PC-9 (cell line): Measurements from ENCODE around the gene RXYLT1. TPM values are rescaled to one million over a fixed set of nuclear protein-coding genes. Genes with fewer than 3 reads are reported as not detected.
A peak's percentile ranks its signal among the peaks of the same experiment; 100 is the strongest.

Experiments
- BruUV-seq: library from RNA; stranded (reverse); fragments of 400-500 nt; replicated peaks from 2 replicates; lab custom pipeline; 2021; lab: Mats Ljungman, UMichigan
- CTCF ChIA-PET: fragments of 300-600 bp; sonication (Branson Sonifier 250); formaldehyde crosslinking; loops from one replicate; lab custom pipeline; 2022; ENCODE audit warnings: antibody characterized with exemption; lab: Charles Lee
- POLR2A ChIA-PET: fragments of 300-600 bp; sonication (Branson Sonifier 250); formaldehyde crosslinking; loops from one replicate; lab custom pipeline; 2022; ENCODE audit warnings: antibody characterized with exemption; ENCODE audit not compliant: unreplicated experiment; lab: Charles Lee
- DNase-seq, 2 experiments: peaks; one replicate each; pipeline versions ENCODE4 v3.0.0 to v3.0.0-alpha.2; 2015 to 2022; ENCODE audit warnings: mixed read lengths in 1 of 2
- H2AFZ ChIP-seq: fragments of 200-600 bp; sonication (generic); 2 replicates; pipeline ENCODE4 v1.8.1; 2017; ENCODE audit warnings: antibody characterized with exemption
- H3F3A ChIP-seq: fragments of 200-600 bp; sonication (generic); 2 replicates; pipeline ENCODE4 v1.8.1; 2017; ENCODE audit warnings: antibody characterized with exemption, mild to moderate bottlenecking, low read depth; ENCODE audit not compliant: insufficient read depth
- H3K27ac ChIP-seq: fragments of 200-600 bp; sonication (generic); 2 replicates; pipeline ENCODE4 v1.6.1; 2016; ENCODE audit warnings: mixed run types
- H3K27me3 ChIP-seq: fragments of 200-600 bp; sonication (generic); 2 replicates; pipeline ENCODE4 v1.6.1; 2016; ENCODE audit warnings: low read depth, mixed run types; ENCODE audit not compliant: insufficient read depth
- H3K36me3 ChIP-seq: fragments of 200-600 bp; sonication (generic); 2 replicates; pipeline ENCODE4 v1.6.1; 2016; ENCODE audit warnings: low read depth, mixed run types
- H3K4me1 ChIP-seq: fragments of 200-600 bp; sonication (generic); replicated peaks from 2 replicates; pipeline ENCODE4 v1.6.1; 2016; ENCODE audit warnings: mixed run types; ENCODE audit not compliant: insufficient read depth
- H3K4me2 ChIP-seq: fragments of 200-600 bp; sonication (generic); 2 replicates; pipeline ENCODE4 v1.6.1; 2017; ENCODE audit warnings: mixed run types
- H3K4me3 ChIP-seq: fragments of 200-600 bp; sonication (generic); 2 replicates; pipeline ENCODE4 v1.6.1; 2016; ENCODE audit warnings: mixed run types
- H3K79me2 ChIP-seq: fragments of 200-600 bp; sonication (generic); 2 replicates; pipeline ENCODE4 v1.6.1; 2017; ENCODE audit warnings: low read depth, mixed run types
- H3K9me2 ChIP-seq: fragments of 200-600 bp; sonication (generic); 2 replicates; pipeline ENCODE4 v1.8.1; 2017; ENCODE audit warnings: mild to moderate bottlenecking; ENCODE audit not compliant: insufficient read depth
- H3K9me3 ChIP-seq: fragments of 200-600 bp; sonication (generic); 2 replicates; pipeline ENCODE4 v1.8.1; 2016; ENCODE audit warnings: low read depth; ENCODE audit not compliant: insufficient read depth
- H4K20me1 ChIP-seq: fragments of 200-600 bp; sonication (generic); 2 replicates; pipeline ENCODE4 v1.8.1; 2017; ENCODE audit not compliant: insufficient read depth
- EZH2 ChIP-seq: fragments of 200-600 bp; sonication (generic); IDR thresholded peaks from 2 replicates; pipeline ENCODE4 v1.8.0; 2017; ENCODE audit warnings: antibody characterized with exemption, low read depth
- intact Hi-C: fragments of 100-400 bp; cut with micrococcal nuclease; formaldehyde crosslinking; loops from one replicate; pipeline ENCODE4 v1.10.0; 2022; ENCODE audit not compliant: unreplicated experiment
- total RNA-seq: library from RNA; stranded (reverse); gene quantifications from 2 replicates; pipeline ENCODE4 v1.2.3, GENCODE V29; 2021
- TF ChIP-seq, protein P1 (sequence below): fragments of 200-600 bp; sonication (generic); conservative IDR thresholded peaks from 2 replicates; pipeline ENCODE4 v1.6.1; 2017; ENCODE audit warnings: mixed run types, antibody characterized with exemption, mild to moderate bottlenecking, moderate library complexity

The RXYLT1 gene
- total RNA-seq, 1 experiment from 2014 or later: 12.2 TPM

DNA sequence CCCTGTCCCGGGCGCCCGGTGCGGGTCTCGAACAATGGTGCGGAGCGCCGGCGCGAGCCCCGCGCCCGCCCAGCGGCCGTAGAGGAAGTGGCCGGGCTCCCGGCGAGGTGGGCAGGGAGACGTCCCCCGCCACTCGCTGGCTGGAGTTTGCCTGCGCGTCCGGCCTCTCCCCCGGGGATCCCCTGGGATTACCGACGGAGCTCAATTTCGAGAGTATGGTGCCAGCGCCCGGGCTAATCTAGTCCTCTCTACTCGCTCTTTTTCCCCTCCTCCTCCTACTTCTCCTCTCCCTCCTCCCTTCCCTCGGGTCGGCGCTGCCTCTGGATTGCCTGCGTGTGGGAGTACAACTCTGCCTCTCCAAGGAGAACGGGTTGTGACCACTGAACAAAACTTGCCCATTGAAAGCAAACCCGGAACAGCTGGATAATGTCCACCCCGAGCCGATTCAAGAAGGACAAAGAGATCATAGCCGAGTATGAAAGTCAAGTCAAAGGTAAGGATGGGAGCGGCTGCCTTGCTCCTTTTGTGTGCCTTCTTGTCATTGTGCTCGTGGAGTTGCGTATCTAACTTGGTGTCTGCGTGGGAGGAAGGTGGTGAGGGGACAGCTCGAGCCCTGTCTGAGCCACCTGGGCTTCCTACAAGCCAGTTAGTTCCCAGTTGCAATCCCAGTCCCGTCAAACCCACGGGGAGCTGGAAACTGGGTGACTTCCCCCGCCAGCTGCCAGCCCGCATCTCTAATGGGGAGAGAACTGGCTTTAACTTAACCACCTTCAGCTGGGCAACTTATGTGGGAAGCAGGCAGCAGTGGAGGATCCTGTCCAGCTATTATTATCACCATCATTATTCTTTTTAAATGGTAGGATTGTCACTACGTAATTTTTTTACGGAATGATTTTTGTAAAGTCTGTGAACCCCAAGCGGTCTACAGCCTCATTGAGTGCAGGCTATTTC, 65.0 kb downstream of the RXYLT1 start, which contains the start of gene SRGAP1:
Gene SRGAP1 (plus strand): TSS at position 310 of the 951 bp plus-strand sequence. CDS start 117 bp downstream, at position 427.
- Histone ChIP-seq H2AFZ (peak within 1 kb of the TSS; percentile 85), H3K9me2 (no peaks in the 10 kb centered on the region), H3K79me2 (peaks cover 55% of the 10 kb centered on the region), H3F3A (peaks cover 16% of the 10 kb centered on the region), H3K27ac (peak within 1 kb of the TSS; percentile 65), H3K4me3 (peak within 1 kb of the TSS; percentile 97), H3K36me3 (no peaks in the 10 kb centered on the region), H4K20me1 (no peaks in the 10 kb centered on the region), H3K27me3 (no peaks in the 10 kb centered on the region), H3K4me1 (peaks cover 37% of the 10 kb centered on the region), H3K9me3 (no peaks in the 10 kb centered on the region), H3K4me2 (peak within 1 kb of the TSS; percentile 85)
- DNase-seq: peak in 1 of 2 experiments; percentile 58
- ChIA-PET CTCF (interaction anchor here (0.7 to 1.8 kb wide), 5 partner anchors 15 to 410 kb away, joined by 3 to 8 read pairs (median 3); partner anchors contain the start of gene KICS2), POLR2A (interaction anchor here (0.5 to 0.6 kb wide), 2 partner anchors 19 to 71 kb away, joined by 4 read pairs; no protein-coding TSS in a partner anchor)
- TSS peak; percentile 48 for BruUV-seq
- intact Hi-C loops: loop anchor here (1.0 to 10.0 kb wide), 9 partner anchors 58 to 412 kb away; no protein-coding TSS in a partner anchor
- no peak for TF ChIP-seq EZH2
- TF ChIP-seq, protein P1, sequence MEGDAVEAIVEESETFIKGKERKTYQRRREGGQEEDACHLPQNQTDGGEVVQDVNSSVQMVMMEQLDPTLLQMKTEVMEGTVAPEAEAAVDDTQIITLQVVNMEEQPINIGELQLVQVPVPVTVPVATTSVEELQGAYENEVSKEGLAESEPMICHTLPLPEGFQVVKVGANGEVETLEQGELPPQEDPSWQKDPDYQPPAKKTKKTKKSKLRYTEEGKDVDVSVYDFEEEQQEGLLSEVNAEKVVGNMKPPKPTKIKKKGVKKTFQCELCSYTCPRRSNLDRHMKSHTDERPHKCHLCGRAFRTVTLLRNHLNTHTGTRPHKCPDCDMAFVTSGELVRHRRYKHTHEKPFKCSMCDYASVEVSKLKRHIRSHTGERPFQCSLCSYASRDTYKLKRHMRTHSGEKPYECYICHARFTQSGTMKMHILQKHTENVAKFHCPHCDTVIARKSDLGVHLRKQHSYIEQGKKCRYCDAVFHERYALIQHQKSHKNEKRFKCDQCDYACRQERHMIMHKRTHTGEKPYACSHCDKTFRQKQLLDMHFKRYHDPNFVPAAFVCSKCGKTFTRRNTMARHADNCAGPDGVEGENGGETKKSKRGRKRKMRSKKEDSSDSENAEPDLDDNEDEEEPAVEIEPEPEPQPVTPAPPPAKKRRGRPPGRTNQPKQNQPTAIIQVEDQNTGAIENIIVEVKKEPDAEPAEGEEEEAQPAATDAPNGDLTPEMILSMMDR: no peak

DNA sequence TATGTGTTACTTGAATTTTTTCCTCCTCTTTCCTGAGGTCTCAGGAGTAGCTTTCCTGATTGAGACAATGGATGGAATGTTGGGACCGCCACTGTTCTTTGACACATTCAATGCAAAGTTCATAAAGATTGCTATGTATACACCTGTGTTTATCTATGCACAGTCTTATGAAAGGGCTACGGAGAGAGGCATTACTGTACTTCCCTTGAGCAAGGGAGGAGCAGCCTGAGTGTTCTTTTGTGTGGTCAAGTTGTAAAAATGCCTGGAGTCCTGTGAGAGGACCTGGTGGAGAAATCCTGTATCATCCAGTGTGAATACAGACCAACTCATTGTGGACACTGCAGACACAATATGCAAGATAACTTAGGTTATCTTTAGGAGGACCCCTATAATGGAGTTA, 66.0 kb downstream of the RXYLT1 start:
- no peak overlapping the region for H2AFZ ChIP-seq
- POLR2A ChIA-PET: interaction anchor here (0.6 kb wide), 1 partner anchor 108 kb away, joined by 5 read pairs; no protein-coding TSS in a partner anchor
- BruUV-seq: no TSS peak

More for the DNA sequence above, 66.0 kb downstream of the RXYLT1 start:
- no peaks in the 10 kb centered on the region for H3K27me3 ChIP-seq
- no peaks in the 10 kb centered on the region for H4K20me1 ChIP-seq
- no peaks in the 10 kb centered on the region for H3K36me3 ChIP-seq
- H3K4me3 ChIP-seq: peak overlapping the region; percentile 97
- TF ChIP-seq, protein P1: no peak
- no peak for TF ChIP-seq EZH2
- H3K9me2 ChIP-seq: no peaks in the 10 kb centered on the region
- DNase-seq: peak in 1 of 2 experiments; percentile 89
- CTCF ChIA-PET: interaction anchor here (0.9 to 1.6 kb wide), 2 partner anchors 71 to 409 kb away, joined by 3 read pairs; no protein-coding TSS in a partner anchor
- peak overlapping the region; percentile 85 for H3K4me2 ChIP-seq
- H3K79me2 ChIP-seq: peaks cover 66% of the 10 kb centered on the region
- H3K9me3 ChIP-seq: no peaks in the 10 kb centered on the region
- peak overlapping the region; percentile 65 for H3K27ac ChIP-seq
- peaks cover 16% of the 10 kb centered on the region for H3F3A ChIP-seq
- H3K4me1 ChIP-seq: peaks cover 45% of the 10 kb centered on the region
- intact Hi-C loops: loop anchor here (1.0 to 10.0 kb wide), 6 partner anchors 57 to 277 kb away; no protein-coding TSS in a partner anchor
